AG09309 (cell line): ENCODE results near the gene CCDC186.
A peak's percentile ranks its signal among the peaks of the same experiment; 100 is the strongest.

ENCODE experiments used
- DNase-seq: peaks from one replicate; pipeline ENCODE4 v3.0.0-alpha.2; 2010; ENCODE audit warnings: low read depth
- H3K4me3 ChIP-seq: 2 replicates; pipeline ENCODE4 v1.5.1; 2011; ENCODE audit warnings: mild to moderate bottlenecking, low read depth, low read length, moderate library complexity; ENCODE audit not compliant: control insufficient read depth
- CTCF ChIP-seq: IDR thresholded peaks from 2 replicates; pipeline ENCODE4 v1.5.1; 2011; ENCODE audit warnings: mild to moderate bottlenecking, low read depth, low read length, inconsistent platforms; ENCODE audit not compliant: insufficient read depth, control insufficient read depth; ENCODE audit errors: missing control alignments

CCDC186 gene

GRCh38 chr10:114179148-114179547 is 5.1 kb upstream of the CCDC186 start, which contains the start of gene TDRD1:
Gene TDRD1, plus strand, starts transcription at chr10:114179353. Its CDS starts 8,479 bp downstream, at chr10:114187832.
- H3K4me3 ChIP-seq = no peak within 1 kb of the TSS
- no peak for DNase-seq
- no peak for TF ChIP-seq CTCF

GRCh38 chr10:114176511-114176910 is 2.5 kb upstream of the CCDC186 start:
- TF ChIP-seq CTCF = no peak
- DNase-seq = no peak
- no peak overlapping the region for H3K4me3 ChIP-seq

- DNase-seq = no peak
- no peak for TF ChIP-seq CTCF
- H3K4me3 ChIP-seq = no peak overlapping the region
Observed at GRCh38 chr10:114175667-114176066, 1.7 kb upstream of the CCDC186 start.

- no peak for DNase-seq
Observed at GRCh38 chr10:114174695-114175188, 739 bp upstream of the CCDC186 start.

GRCh38 chr10:114173603-114173920 is 441 bp downstream of the CCDC186 start:
- peak overlapping the region; percentile 96 for H3K4me3 ChIP-seq
- DNase-seq = no peak
- TF ChIP-seq CTCF = no peak

More at GRCh38 chr10:114174695-114175188, 739 bp upstream of the CCDC186 start:
- H3K4me3 ChIP-seq = peak overlapping the region; percentile 96
- no peak for TF ChIP-seq CTCF

- DNase-seq = no peak
Observed at GRCh38 chr10:114172776-114173602, 1.0 kb downstream of the CCDC186 start.

More at GRCh38 chr10:114172776-114173602, 1.0 kb downstream of the CCDC186 start:
- peak overlapping the region; percentile 96 for H3K4me3 ChIP-seq
- no peak for TF ChIP-seq CTCF
